Measurements from ENCODE around the gene S100A16. TPM values are rescaled to one million over a fixed set of nuclear protein-coding genes. Genes with fewer than 3 reads are reported as not detected.
A peak's percentile ranks its signal among the peaks of the same experiment; 100 is the strongest.

S100A16 gene
- total RNA-seq, 2 donors from 2014 or later, result 62.7 to 85.1 TPM

DNA sequence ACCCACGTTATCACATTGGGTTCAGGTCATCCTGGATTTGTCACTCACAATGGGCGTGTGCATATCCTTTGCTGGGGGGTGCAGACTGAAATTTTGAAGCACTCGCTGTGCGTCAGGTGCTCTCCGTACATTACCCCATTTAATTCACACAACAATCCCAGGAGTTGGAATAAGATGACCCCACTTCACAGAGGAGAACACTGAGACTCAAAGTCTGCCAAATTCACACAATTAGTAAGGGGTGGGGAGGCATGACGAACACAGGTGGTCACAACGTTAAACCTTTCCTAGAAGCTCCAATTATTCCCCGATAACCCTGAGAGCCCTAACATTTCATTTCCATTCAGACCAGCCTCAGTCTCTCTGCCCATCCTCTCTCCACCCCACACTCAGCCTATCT lies 43.5 kb downstream of the S100A16 start:
- Histone ChIP-seq H3K9me3 (no peaks in the 10 kb centered on the region), H3K27ac (no peak overlapping the region), H3K27me3 (no peaks in the 10 kb centered on the region), H3K4me3 (no peak overlapping the region), H3K4me1 (peaks cover 0 to 56% of the 10 kb centered on the region in 2 donors), H3K36me3 (no peaks in the 10 kb centered on the region)
- DNase-seq (ENCODE audit: low spot score), result no peak
- TF ChIP-seq, protein P1, sequence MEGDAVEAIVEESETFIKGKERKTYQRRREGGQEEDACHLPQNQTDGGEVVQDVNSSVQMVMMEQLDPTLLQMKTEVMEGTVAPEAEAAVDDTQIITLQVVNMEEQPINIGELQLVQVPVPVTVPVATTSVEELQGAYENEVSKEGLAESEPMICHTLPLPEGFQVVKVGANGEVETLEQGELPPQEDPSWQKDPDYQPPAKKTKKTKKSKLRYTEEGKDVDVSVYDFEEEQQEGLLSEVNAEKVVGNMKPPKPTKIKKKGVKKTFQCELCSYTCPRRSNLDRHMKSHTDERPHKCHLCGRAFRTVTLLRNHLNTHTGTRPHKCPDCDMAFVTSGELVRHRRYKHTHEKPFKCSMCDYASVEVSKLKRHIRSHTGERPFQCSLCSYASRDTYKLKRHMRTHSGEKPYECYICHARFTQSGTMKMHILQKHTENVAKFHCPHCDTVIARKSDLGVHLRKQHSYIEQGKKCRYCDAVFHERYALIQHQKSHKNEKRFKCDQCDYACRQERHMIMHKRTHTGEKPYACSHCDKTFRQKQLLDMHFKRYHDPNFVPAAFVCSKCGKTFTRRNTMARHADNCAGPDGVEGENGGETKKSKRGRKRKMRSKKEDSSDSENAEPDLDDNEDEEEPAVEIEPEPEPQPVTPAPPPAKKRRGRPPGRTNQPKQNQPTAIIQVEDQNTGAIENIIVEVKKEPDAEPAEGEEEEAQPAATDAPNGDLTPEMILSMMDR (IDR thresholded peaks at IDR 0.05), result no peak

DNA sequence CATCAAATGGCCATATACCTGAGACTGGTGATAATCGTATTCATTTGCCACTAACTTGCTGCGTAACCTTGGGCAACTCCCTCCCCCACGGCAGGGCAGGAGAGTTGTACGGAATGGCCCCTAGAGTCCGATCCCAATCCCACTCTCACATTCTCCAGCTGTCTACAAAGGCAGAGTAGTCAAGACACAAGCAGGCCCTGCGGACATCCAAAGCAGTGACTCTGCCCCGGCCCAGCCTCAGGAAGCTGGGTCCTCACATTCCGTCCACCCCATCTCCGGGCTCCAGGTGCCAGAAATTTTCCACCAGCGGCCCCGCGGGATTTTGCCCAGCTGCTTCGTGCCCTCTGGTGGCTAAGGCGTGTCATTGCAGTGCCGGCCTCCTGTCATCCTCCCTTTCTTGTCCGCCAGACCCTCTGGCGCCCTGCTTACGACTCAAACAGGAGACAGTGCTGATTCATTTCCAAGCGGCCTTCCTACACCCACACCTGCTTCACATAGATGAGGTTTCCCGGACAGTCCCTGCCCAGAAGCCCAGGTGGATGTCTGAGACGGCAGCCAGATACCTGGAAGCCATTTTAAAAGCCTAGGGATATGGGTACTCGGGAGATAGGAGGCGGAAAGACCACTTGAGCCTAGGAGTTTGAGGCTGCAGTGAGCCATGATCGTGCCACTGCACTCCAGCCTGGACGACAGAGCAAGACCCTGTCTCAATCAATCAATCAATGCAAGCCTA lies 44.4 kb downstream of the S100A16 start:
- peak overlapping the region; percentile 10 to 23 for H3K4me3 ChIP-seq
- peaks cover 0 to 56% of the 10 kb centered on the region in 2 donors for H3K4me1 ChIP-seq
- H3K9me3 ChIP-seq, result no peaks in the 10 kb centered on the region
- H3K27ac ChIP-seq, result peak overlapping the region; percentile 84 to 89
- TF ChIP-seq, protein P1 (IDR thresholded peaks at IDR 0.05), result peak; percentile 99 to 100
- H3K36me3 ChIP-seq, result no peaks in the 10 kb centered on the region
- peak; percentile 94 for DNase-seq (ENCODE audit: low spot score)
- no peaks in the 10 kb centered on the region for H3K27me3 ChIP-seq

DNA sequence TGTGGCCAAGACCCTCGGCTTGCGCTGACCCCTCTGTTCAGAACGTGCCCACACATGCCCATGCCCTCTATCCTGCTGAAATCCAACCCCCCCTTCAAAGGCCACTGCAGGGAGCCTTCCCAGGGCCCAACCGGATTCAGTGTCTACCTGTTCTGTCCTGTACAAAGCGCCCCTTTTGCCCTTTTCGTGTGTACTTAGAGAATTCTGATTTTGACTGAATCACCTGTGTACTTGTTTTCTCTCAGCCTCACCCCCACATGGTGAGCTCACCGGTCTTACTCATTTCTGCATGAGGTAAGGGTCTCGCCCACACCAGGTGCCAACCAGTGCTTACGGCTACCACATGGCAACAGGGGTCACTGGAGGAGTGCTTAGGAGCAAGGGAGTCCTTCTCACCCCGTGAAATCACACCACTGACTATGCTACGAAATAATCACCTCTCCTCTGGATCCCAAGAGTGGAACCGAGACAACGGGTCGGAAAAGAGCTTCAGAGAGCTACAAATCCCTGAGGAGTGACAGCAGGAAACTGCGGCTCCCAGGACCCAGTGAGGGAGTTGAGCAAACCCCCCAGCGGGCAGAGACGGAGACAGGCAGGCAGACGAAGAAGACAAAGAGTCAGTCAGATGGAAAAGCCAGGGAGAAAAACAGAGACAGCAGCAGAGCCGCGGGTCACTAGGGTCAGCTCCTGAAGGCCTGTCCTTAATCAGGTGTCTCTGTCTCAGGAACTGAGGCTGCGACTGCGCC lies 45.1 kb downstream of the S100A16 start:
- TF ChIP-seq, protein P1 (IDR thresholded peaks at IDR 0.05), result no peak
- H3K27ac ChIP-seq, result peak overlapping the region; percentile 84 to 89
- H3K4me3 ChIP-seq, result peak overlapping the region in 1 of 2 donors; percentile 23
- H3K36me3 ChIP-seq, result no peaks in the 10 kb centered on the region
- no peaks in the 10 kb centered on the region for H3K27me3 ChIP-seq
- no peak for DNase-seq (ENCODE audit: low spot score)
- no peaks in the 10 kb centered on the region for H3K9me3 ChIP-seq
- peaks cover 0 to 50% of the 10 kb centered on the region in 2 donors for H3K4me1 ChIP-seq

DNA sequence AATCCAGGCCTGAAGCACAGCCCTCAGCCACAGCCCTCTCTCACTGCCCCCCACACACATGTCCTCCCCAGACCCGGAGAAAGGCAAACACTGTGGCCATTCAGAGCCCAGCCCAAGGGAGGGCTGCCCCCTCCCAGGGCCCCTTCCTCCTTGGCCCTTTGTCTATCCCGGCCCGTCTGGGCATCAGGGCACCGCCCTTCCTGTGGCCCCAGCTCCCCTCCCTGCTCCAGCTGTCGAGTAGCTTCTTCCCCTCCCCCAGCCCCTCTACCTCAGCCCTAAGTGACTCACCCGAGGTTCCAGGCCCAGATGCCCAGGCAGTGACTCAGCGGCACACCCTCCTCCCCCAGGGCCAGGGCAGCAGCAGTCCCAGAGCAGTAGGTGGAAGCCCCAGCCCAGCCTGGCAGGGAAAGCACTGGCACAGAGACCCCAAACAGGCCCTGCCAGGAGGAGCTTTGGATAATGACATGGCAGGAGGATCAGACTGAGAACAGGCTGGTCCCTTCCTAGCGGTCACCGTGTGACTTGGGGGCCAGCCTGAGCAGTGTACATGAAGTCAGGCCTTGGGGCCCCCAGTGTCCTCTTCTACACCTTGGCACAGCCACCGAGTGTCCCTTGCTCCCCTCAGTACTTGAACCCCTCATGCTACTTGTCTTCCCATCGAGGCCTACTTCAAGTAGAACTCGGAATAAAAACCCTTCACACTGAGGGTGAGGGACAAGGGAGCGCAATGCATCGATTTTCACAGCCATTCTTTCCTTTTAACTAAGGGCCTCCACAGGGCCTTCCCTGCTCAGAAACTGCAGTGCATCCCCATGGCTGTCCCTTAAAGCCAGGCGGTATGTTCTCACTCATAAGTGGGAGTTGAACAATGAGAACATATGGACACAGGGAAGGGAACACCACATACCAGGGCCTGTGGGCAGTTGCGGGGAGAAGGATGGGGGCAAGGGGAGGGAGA lies 46.2 kb downstream of the S100A16 start:
- peak; percentile 98 for DNase-seq (ENCODE audit: low spot score)
- Histone ChIP-seq H3K9me3 (no peaks in the 10 kb centered on the region), H3K27ac (peak overlapping the region; percentile 84 to 89), H3K36me3 (no peaks in the 10 kb centered on the region), H3K27me3 (no peaks in the 10 kb centered on the region), H3K4me1 (peaks cover 0 to 41% of the 10 kb centered on the region in 2 donors), H3K4me3 (no peak overlapping the region)
- TF ChIP-seq, protein P1 (IDR thresholded peaks at IDR 0.05), result no peak

DNA sequence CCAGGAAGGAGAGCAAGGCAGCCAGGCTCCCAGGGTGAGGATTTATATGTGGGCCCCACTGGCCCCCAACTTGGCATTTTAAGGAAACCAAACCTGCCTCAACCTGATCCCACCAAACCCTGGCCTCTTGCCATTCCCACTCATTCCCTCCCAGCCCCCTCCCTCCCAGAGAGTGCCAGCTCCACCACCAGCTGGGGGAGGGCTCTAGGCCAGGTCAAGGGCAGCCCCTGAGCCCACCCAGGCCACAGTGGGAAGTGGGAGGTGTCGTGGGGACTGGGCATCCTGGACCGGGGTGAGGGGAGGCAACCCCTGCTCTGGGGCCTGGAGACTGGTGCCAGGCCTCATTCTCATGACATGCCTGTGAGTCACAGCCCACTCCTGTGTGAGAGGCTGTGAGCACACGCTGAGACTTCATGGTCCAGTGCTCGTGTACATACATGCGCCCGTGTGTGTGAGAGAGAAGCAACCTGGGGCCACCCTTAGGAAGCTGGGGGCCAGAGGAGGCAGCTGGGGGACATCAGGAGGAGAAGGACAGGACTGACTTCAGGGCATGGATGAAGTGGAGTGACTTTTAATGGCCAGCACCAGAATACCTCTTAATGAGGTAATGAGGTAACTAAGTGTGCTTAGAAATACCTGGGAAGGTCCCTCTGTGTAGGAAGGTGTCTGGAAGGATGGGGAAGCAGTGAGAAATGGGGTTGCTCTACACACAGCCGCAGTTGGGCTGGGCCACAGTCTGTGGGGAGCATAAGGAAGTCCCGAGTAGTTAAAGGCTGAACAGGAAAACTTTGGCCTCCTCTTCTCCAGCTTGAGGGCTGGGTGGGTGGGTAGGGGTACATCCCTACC lies 47.2 kb downstream of the S100A16 start, which contains the start of gene S100A2:
S100A2 (minus strand) TSS at position 316 of the 846 bp plus-strand sequence. CDS start 1,967 bp downstream, outside the sequence.
- Histone ChIP-seq H3K9me3 (no peaks in the 10 kb centered on the region), H3K27ac (peak within 1 kb of the TSS; percentile 84 to 89), H3K27me3 (no peaks in the 10 kb centered on the region), H3K4me1 (peaks cover 0 to 41% of the 10 kb centered on the region in 2 donors), H3K36me3 (no peaks in the 10 kb centered on the region), H3K4me3 (no peak within 1 kb of the TSS)
- TF ChIP-seq, protein P1 (IDR thresholded peaks at IDR 0.05), result no peak
- DNase-seq (ENCODE audit: low spot score), result peak; percentile 76
